Stimulated activated CD4-positive, alpha-beta T cell treated with anti-CD3 and anti-CD28 coated beads, Interleukin-15, amount 100 ng/mL, for 1 hour (primary cell): ENCODE results near the gene SCN4A.
A peak's percentile ranks its signal among the peaks of the same experiment; 100 is the strongest.

Experiments used
- DNase-seq, 2 donors: peaks; one replicate each; pipeline ENCODE4 v3.0.0-alpha.2; 2020; ENCODE audit warnings: low read depth in 1 of 2, low spot score in 1 of 2

SCN4A gene

DNA sequence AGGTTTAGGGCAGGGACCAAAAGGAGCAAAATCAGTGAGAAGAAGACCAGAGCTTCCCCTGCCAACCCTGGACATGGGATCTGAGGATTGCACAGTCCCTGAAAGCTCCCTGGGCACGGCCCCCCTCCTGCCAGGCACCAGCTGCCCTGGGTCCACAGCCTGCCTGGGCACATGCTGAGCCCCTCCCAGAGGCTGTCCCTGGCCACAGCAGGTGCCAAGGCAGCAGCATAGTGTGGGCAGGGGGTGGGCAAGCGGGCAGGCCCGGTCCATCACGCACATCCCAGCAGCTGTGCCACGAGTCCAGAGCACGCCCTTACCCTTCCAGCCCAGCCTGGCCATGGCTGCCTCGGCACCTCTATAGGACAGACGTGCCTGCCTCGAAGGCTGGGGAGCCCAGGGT lies 12.7 kb downstream of the SCN4A start:
- DNase-seq = no peak

DNA sequence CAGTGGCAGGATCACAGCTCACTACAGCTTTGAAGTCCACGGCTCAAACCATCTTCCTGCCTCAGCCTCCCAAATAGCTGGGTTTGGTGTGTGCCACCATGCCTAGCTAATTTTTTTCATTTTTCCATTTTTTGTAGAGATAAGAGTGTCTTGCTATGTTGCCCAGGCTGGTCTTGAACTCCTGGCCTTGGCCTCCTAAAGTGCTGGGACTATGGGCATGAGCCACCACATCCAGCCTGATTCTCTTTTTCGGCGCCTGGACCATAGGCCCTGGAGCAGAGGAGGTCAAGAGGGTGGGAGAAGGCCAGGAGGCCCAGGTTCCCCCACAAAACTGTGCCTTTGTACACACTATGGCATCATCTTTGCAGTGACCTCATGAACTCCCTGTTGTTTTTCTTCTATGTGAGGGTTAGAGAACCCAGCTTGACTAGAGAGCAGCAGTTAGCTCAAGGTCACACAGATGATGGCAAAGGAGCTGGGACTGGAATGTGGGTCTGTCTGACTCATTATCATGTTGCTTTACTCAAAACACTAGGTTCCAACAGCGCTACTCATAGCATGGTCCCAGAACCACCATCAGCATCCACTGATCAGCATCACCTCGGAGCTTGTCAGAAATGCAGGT lies 16.3 kb downstream of the SCN4A start:
- no peak for DNase-seq

- no peak for DNase-seq
These were observed 16.9 kb downstream of the SCN4A start for GRCh38 chr17:63955791-63956190.

DNA sequence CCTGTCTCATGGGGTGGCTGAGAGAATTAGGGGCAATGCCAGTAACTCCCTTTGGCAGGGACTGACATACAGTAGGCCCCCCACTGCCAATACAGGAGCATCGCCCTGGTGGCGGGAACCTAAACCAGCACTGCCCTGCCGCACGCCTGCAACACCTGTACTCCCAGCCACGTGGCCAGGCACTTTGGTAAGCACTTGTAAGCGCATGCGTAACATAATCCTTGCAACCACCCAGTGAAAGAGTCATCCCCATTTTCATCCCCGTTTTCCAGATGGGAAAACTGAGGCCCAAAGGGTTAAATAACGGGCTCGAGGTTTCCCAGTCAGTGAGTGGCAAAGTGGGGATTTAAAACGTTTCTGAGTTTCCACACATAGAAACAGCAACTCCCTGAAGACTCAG lies 17.5 kb downstream of the SCN4A start:
- DNase-seq = no peak

GRCh38 chr17:63954402-63955063 lies 18.2 kb downstream of the SCN4A start:
- no peak for DNase-seq

GRCh38 chr17:63950940-63951907 lies 21.5 kb downstream of the SCN4A start:
- DNase-seq = no peak

DNA sequence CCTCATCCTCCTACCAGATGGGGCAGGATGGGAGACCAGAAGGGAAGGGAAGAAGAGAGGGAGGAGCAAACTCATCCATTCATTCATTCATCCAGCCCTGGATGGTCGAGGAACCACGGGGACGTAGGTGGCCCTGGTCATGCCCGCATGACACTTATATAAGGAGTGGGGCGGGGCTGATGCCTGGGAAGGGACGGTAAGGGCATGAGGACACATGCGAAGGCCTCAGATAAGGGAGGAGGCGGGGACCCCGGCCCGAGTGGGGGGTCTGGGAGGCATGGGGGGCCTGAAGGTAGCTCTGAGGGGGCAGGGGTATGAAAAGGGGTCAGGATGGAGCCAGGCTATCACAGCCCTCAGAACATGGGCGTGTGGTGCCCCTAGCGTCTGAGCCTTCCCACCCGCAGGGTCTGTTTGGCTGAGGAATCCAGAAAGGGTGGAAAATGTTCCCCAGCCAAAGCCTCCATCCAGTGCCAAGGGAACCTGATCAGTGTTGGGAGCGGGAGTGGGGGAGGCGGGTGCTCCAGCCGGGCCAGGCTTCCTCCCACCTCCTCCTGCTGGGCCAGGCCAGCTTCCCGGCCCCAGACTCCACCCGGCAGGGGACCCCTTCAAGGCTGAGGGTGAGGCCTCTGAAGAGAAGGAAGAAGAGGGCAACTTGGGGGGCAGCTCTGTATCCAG lies 23.0 kb downstream of the SCN4A start:
- DNase-seq = no peak

DNA sequence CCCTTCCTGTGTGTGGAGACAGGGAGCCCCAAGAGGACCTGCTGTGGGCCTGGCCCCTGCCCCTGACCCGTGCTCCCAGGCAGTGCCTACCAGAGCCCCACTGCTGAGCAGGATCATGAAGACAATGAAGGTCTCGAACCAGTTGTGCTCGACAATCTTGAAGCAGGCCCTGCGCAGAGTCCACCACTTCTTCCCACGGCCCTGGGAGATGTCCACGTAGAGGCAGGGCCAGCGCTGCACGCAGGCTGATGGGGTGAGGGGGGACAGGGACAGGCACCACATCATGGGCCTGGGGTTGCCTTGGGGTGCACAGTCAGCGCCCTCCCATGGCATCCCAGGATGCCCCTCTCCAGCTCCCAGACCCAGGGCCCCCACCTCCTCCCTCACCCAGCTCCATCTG lies 24.2 kb downstream of the SCN4A start:
- no peak for DNase-seq

GRCh38 chr17:63947711-63948330 lies 24.9 kb downstream of the SCN4A start:
- no peak for DNase-seq

GRCh38 chr17:63946440-63947363 lies 26.0 kb downstream of the SCN4A start:
- peak; percentile 18 to 25 for DNase-seq

DNA sequence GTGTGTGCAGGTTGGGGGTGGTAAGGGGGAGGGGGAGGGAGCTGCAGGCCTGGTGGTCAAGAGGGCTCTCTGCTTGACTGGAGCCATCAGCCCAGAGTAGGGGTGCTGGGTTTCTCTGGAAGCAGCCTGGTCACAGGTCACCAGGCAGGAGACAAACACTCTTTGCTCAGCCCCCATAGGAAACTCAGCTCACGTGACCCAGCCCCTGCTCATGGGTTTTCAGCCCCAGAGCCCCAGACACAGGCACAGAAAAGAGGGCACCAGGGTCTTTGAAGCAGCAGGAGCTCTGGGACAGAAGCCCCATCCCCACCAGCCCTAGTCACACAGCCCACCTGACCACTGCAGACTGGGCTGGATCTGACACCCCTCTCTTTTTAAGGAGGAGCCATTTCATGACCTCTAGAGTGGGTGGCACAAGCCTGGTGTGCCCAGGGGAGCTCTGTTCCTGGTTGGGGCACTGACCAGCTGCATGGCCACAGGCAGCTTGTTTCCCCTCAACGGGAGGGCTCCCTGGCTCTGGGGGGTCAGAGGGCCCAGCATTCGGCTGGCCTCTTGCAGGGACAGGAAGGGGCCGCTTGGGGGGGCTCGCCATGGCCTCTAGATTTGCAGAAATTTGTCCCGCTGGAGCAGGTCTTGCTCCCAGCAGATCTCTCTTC lies 26.8 kb downstream of the SCN4A start:
- no peak for DNase-seq

- DNase-seq = no peak
These were observed 27.8 kb downstream of the SCN4A start for GRCh38 chr17:63944736-63945499.

DNA sequence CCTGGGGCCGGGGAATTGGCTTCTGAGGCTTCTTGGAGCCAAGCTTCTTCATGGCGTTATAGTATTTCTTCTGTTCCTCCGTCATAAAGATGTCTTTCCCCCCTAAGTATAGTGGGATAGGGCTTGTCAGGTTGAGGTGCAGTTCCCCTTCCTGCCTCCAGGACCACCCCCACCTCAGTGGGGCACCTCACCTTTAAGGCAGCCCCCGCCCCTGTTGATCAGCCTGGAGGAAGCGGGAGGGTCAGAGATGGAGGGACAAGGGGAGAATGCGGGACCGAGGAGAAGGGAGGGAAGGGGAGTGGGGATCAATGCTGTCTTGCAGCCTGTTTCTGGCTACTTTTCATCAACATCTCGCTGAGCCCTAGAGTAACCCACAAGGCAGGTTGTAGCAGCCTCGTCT lies 29.0 kb downstream of the SCN4A start:
- DNase-seq = no peak

- no peak for DNase-seq
These were observed 30.3 kb downstream of the SCN4A start for GRCh38 chr17:63942309-63942985.

GRCh38 chr17:63941751-63942150 lies 31.0 kb downstream of the SCN4A start:
- no peak for DNase-seq

DNA sequence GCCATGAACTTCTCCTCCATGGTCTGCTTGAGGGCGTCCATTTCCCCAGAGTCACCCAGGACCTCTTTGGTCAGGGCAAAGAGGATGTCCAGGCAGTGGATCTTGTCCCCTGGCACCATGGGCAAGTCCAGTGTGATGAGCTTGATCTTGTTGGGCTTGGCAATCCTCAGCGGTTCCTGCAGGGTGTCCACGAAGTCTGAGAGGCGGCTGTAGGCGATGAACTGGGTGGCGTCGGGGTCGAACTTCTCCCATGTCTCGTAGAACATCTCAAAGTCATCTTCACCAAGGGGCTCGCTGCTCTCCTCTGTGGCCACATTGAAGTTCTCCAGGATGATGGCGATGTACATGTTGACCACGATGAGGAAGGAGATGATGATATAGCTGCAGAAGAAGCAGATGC lies 31.6 kb downstream of the SCN4A start:
- DNase-seq = no peak

DNA sequence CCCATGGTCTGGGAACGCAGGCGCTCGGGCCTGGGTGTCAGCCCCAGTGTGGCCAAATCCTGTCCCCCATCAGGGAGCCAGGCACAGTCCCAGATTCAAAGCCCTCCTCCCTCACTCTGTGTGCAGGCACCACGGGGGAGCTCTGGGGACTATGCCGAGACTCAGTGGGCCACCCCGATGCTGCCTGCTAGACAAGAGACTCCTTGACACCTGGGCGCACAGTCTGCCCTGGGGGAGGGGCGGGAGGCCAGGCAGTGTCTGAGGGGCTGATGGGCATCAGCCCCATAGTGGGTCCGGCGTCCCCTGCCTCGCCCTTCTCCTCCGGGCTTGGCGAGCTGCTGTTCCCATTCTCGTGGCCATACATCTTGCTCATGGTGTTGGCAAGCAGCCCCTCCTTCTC lies 32.1 kb downstream of the SCN4A start:
- no peak for DNase-seq

DNA sequence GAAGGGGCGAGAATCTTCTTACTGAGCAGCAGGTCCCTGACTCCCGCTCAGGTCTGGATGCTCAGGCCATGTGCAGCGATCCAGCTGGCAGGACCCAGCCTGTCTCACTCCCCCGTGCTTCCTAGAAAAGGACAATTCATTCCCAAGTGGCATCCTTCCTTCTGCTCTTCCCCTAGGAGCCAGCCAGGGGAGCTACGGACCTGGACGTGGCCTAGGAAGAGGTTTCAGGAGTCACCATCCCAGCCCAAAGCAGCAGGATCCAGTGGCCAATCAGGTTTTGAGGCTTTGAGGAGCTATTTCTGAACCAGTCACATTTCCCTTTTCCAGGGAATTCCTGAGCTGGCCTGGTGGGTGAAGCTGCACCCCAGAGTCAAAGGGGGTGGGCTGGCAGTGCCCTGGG lies 32.8 kb downstream of the SCN4A start:
- DNase-seq = no peak
